Stimulated activated CD4-positive, alpha-beta T cell treated with anti-CD3 and anti-CD28 coated beads, TNF-alpha, amount 100 ng/mL, for 48 hours (primary cell): ENCODE measurements around the gene FBP2.

Experiments
- DNase-seq, 3 donors: peaks; one replicate each; pipeline ENCODE4 v3.0.0-alpha.2; 2020; ENCODE audit warnings: low read depth in 3 of 3

FBP2 gene

DNA sequence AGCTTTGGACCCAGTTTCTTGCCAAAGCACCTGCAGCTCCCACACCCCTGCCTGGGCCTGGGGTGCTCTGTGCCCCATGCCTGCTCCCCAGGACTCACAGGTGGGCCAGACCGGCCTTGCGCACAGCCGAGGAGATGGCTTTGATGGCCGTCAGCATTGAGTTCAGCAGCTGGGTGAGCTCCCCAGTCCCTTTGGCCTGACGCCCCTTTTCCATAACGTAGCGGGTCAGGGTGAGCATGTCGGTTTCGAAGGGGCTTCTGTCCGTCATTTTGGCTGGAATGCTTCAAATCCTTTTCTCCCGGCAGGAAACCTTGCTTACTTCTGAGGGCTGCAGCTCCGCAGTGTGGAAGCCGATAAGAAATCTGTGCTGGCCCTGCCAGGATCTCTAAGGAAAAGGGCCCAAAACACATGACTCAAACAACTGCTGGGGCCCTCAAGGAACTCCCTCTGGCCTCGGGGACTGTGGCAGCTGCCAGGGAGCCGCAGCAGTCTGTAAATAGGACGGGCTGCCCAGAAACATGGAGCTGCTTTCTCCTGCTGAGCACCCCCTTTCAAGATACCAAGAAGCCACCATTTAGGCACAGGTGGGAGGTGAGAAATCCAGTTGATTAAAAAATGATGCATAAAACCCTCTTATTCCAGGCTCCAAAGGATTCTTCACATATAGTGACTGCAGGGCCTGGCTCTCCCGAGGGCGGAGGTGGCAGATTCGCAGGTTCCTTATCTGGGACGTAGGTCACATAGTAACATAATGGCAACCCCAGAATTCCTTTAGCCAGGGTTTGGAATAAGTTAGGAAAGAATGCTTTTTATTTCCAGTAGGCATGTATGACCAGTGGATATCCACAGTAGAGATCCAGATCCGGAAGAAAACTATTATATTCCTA is at the start of gene FBP2:
Gene FBP2, minus strand, starts transcription at position 366 of the 887 bp plus-strand sequence. Its CDS starts 98 bp downstream, at position 268.
- no peak for DNase-seq

DNA sequence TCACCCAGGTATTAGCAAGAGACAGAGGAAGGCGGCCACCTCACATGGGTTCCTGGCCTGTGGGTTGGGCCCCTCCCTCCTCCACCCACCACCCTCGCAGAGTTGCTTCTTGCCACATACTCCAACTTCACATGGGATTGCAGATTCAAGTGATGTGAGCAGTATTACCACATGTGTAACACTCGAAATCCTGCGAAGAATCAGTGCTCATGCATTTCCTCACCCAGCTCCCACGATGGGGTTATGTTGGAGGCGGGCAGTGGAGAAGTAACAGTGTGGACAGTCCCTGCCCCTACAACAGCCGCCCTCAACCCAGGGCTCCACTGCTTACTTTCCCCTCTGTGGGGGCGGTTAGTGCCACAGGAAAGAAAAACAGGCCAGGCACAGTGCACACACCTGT is 49.6 kb upstream of the FBP2 start:
- DNase-seq: no peak

DNA sequence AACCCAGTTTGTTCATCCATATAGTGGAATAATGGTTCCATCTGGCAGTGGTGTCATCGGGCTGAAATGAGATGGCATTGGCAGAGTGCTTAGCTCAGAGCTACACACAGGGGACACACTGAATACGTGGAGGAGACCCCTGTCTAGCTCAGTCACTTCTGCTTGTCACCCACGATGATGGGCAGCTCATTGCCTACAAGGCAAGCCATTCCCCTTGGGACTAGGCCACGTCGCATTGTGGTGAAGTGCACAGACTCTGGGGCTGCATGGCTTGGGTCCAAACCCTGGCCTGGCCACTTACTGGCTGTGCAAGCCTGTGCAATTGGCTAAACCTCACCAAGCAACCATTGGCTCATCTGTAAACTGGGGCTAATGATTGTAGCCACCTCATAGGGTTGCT is 48.9 kb upstream of the FBP2 start:
- DNase-seq: no peak

- no peak for DNase-seq
Observed at GRCh38 chr9:94639999-94640376, 46.4 kb upstream of the FBP2 start.

- DNase-seq: peak in 1 of 3 donors; percentile 15
Observed at GRCh38 chr9:94639061-94639998, 45.7 kb upstream of the FBP2 start, which contains the start of gene FBP1. TSS of gene FBP1 (minus strand) at chr9:94639518. CDS start at chr9:94639310, 208 bp downstream.

DNA sequence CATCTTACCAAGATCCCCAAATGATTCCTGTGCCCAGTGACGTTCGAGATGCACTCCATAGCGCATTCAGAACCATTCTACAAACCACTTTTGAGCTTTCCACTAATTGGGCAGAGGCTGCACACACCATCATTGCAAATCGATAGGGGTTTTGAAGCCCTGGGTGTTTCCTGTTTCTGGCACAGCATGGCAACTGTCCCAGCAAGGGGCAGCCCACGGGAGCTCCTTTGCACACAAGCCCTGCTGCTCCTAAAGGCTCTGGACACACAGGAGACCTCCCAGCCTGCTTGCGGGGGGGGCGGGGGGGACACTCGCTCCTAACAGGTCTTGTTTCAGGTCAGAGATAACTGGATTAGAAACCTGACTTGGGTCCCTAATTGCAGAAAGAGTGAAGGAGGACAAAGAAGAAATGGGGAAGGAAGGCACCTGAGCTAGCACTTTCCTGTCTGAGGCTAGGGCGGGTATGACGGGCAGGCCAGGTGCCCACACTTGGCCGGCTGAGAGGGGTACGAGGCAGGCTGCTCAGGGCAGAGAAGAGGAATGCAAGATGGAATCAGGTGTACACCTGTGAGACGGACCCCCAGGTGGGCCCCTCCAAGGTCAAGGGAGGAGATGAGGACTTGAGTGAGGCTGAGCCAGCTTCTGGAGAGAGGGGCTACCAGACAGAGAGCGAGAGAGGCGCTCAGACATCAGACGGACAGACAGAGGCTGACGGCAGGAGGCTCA is 44.9 kb upstream of the FBP2 start:
- DNase-seq: no peak

- no peak for DNase-seq
Observed at GRCh38 chr9:94632737-94633136, 39.1 kb upstream of the FBP2 start.

- no peak for DNase-seq
Observed at GRCh38 chr9:94631599-94631998, 38.0 kb upstream of the FBP2 start.

DNA sequence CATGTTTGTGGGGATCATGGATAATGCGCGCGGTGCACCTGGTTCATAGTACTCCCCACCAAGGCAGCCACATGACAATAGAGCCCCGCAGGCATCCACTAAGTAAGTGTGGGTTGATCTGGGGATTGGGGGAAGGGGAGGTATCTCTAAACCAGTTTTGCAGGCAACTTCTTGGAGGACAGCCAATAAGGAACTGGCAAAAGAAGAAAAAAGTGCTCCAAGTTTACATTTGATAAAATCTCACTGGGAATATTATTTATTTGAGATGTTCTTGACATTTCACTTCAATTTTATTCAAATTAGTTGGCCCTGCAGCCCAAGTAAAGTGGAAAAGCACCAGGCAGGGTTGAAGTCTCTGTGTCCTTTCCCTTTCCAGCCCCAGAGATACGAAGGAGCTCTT is 37.2 kb upstream of the FBP2 start:
- DNase-seq: no peak

DNA sequence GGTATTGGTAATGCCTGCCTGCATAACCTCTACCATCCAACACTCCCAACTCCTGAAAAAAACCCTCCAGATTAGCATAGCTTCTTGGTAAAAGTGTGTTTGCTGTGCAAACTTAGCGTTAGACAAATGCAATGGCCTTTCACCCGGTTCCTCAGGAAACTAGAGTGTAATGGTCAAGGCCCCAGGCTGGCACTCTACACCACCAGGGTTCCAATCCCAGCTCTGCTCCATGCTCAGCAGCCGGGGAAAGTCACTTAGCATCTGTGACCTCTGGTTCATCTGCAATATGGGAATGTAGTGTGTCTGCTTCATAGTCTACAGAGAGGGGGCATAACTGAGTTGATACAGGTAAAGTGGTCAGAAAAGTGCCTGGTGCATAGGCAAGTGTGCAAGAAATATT is 36.7 kb upstream of the FBP2 start:
- DNase-seq: no peak

DNA sequence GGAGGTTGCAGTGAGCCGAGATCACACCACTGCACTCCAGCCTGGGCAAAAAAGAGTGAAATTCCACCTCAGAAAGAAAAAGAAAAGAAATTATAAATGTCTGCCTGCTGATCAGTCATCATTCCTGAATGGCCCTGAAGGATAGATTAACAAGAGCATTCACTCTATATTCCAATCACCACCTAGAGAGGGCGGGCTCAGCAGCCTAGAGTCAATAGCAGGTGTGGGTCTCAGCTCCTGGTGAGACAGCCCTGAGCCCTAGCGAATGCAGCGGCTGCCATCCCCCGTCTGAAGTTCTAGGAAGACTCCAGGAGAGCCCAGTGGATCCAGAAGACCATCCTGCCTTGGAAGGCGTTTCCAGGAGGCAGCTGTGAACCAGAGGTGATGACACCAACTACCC is 33.7 kb upstream of the FBP2 start:
- no peak for DNase-seq

GRCh38 chr9:94625835-94626234 is 32.2 kb upstream of the FBP2 start:
- DNase-seq: no peak

DNA sequence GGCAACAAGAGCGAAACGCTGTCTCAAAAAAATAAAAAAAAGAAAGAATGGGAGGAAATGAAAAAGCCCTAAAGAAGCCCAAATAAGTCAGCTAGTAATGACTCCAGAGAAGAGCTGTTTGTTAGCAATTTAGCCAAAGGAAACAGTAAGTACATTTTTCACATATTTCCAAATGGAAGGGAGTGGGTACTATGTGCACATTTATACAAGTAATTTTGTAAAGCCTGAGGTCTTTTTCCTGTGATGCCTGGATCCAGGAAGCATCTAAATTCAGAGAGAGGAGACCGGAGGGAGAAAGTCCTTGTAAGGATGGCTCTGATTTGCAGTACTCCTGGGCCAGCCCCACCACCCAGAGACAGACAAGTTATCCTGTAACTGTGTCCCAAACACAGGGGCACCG is 31.0 kb upstream of the FBP2 start:
- no peak for DNase-seq

GRCh38 chr9:94623253-94623652 is 29.6 kb upstream of the FBP2 start:
- peak in 1 of 3 donors; percentile 9 for DNase-seq

DNA sequence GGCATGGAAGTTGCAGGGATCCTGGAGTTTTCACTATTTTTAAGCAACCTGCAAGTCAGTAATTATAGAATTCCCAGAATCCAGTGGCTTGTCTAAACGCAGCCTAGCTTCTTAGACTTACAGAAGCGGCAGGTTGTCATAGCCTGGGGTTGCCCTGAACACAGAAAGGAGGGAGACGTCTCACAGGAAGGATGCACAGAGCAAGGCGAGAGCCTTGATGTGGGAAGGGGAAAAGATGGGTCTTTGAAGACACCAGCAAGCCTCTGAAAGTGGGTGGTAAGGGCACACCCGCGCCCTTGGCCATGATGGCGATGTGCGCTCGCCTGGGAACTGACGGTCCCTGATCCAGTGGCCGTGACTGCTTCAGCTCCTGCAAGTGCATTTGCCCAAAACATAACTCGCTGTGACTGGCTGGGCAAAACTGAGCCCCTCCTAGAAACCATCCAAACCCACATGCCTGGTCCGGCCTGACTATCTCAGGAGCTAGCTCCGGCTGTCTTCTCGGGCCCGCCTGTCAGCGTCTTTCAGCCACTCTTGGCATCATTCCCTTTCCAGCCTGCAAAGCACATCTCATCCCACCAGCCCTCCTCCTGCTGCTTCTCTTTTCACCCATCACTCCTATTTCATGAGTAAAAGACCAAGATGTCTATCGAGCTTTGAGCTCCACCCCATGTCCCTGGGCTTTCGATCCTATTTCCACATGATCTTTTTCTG is 28.6 kb upstream of the FBP2 start:
- no peak for DNase-seq

- no peak for DNase-seq
Observed at GRCh38 chr9:94619026-94619425, 25.4 kb upstream of the FBP2 start.

GRCh38 chr9:94613003-94613402 is 19.4 kb upstream of the FBP2 start:
- no peak for DNase-seq

GRCh38 chr9:94612071-94612470 is 18.4 kb upstream of the FBP2 start:
- no peak for DNase-seq

GRCh38 chr9:94611638-94612068 is 18.0 kb upstream of the FBP2 start:
- DNase-seq: peak; percentile 53 to 65 (median 55)

GRCh38 chr9:94610181-94610606 is 16.6 kb upstream of the FBP2 start:
- no peak for DNase-seq

DNA sequence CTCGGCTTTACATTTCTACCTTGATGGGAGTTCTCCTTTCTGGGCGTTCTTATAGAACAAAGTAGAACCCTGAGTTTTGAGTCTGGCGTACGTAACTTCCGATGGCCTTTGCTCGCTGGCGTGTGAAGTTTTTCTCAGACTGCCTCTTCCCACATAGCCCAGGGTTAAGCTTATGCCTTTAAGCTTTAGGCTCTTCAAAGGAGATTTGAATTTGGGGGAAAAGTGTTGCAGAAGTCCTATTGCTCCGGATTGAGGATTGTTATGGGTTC is 13.7 kb upstream of the FBP2 start:
- DNase-seq: no peak
